ENCODE data around the gene MACF1.

- TF ChIP-seq POLR2A (IDR thresholded peaks at IDR 0.05) = no peak
- TF ChIP-seq, protein P1, sequence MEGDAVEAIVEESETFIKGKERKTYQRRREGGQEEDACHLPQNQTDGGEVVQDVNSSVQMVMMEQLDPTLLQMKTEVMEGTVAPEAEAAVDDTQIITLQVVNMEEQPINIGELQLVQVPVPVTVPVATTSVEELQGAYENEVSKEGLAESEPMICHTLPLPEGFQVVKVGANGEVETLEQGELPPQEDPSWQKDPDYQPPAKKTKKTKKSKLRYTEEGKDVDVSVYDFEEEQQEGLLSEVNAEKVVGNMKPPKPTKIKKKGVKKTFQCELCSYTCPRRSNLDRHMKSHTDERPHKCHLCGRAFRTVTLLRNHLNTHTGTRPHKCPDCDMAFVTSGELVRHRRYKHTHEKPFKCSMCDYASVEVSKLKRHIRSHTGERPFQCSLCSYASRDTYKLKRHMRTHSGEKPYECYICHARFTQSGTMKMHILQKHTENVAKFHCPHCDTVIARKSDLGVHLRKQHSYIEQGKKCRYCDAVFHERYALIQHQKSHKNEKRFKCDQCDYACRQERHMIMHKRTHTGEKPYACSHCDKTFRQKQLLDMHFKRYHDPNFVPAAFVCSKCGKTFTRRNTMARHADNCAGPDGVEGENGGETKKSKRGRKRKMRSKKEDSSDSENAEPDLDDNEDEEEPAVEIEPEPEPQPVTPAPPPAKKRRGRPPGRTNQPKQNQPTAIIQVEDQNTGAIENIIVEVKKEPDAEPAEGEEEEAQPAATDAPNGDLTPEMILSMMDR (IDR thresholded peaks at IDR 0.05) = no peak
Observed at GRCh38 chr1:39478126-39478915, 273.8 kb downstream of the MACF1 start.
